Measurements from ENCODE around the gene PREX1. TPM values are rescaled to one million over a fixed set of nuclear protein-coding genes. Genes with fewer than 3 reads are reported as not detected.
"Not testable (repeated sequence)": the region's sequence is repeated elsewhere in the genome, so short reads cannot be mapped to it uniquely, and the experiment has no call there.

The PREX1 gene
- total RNA-seq, 1 experiment from 2014 or later: 41.4 TPM

DNA sequence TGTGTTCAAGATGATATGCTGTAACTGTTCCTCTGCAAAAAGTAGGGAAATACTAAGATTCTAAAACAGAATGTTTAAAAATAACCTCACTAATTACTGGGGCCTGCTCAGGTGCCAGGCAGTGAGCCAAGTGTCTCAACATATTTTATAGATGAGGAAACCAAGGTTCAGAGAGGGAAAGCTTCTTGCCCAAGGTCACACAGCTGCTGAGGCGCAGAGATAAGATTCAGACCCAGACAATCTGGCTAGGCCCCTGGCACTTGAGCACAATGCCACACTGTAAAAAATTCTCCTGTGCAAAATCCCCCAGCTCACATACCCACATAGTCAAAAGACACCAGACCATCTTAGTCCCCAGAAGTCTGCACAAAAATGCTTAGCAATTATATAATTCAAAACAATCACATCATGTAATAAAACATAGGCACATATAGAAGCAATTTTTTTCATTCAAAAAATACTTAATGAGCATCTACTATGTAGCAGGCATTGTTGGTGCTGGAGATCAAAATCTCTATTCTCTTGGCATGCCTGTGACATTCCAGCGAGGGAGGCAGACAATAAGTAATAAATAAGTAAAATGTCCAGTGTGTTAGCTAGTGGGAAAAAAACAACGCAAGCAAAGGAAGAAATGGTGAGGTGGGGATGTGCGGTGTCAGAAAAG is 10.3 kb downstream of the PREX1 start:
- no peak for DNase-seq (ENCODE audit: low read depth)
- in situ Hi-C loops (cut with HindIII; ENCODE audit: low pct_unique_long_range_greater_than_20kb, low sequenced_read_pairs): no loop called here

DNA sequence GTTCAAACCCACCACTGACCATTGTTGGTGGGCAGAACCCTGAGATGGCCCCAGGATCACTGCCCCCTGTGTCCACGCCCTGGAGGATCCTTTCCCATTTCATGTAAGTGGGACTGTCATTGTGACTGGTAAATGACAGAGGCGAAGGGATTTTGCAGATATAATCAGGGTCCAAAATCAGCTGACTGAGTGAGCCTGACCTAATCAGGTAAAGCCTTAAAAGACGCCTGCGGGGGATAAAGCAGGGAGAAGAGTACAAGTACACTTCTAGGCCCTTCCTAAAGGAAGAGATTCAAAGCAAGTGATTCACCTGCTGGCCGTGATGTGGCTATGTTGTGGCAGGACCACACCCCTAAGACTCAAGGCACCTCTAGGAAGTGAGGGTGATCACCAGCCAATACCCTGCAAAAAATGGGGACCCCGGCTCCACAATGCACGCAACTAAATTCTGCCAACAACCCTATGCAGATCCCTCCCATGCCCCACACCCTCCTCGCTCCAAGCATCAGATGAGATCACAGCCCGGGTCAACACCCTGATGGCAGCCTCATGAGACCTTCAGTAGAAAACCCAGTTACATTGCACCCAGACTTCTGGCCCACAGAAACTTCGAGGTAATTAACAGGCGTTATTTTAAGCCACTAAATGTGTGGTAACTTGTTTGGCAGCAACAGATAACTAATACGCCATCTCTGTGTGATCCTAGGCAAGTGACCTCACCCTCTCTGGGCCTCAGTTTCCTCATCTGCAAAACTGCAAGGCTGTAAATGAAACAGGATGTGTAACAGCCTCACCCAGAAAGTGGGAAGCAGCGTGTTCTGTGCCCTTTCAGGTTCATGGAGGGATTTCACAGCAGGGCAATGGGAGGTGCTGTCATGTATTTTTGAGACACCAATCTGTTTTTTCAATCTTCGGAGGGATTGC is 11.3 kb downstream of the PREX1 start:
- in situ Hi-C loops (cut with HindIII; ENCODE audit: low pct_unique_long_range_greater_than_20kb, low sequenced_read_pairs): no loop called here
- no peak for DNase-seq (ENCODE audit: low read depth)

DNA sequence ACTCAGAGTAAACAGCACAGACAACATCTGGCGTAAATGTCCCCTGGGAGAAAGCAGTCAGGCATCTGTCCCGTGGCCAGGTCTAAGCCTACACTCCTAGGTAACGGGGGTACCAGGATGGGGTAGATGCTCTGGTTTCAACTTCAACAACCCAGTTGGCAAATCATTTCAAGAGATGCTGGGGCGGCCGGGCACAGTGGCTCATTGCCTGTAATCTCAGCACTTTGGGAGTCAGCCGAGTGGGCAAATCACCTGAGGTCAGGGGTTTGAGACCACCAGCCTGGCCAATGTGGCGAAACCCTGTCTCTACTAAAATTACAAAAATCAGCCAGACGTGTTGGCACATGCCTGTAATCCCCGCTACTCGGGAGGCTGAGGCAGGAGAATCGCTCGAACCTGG is 12.3 kb downstream of the PREX1 start:
- in situ Hi-C loops (cut with HindIII; ENCODE audit: low pct_unique_long_range_greater_than_20kb, low sequenced_read_pairs): no loop called here

DNA sequence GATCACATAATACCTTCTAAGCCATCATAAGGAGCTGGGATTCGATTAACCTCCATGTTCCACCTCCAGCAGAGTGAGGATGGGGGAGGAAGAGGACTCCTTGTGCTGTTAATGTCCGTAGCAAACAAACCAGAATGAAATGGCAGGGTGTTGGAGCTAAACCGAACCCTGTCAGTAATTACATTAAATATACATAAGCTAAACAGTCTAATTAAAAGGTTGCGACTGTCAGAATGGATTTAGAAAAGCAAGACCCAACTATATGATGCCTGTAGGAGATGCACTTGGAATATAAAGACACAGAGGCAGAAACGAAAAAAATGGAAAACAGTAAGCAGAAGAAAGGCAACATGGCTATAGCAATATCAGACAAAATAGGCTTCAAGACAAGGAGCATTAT is 13.2 kb downstream of the PREX1 start:
- in situ Hi-C loops (cut with HindIII; ENCODE audit: low pct_unique_long_range_greater_than_20kb, low sequenced_read_pairs): no loop called here
- no peak for DNase-seq (ENCODE audit: low read depth)

More for the DNA sequence above, 12.3 kb downstream of the PREX1 start:
- DNase-seq (ENCODE audit: low read depth): no peak

DNA sequence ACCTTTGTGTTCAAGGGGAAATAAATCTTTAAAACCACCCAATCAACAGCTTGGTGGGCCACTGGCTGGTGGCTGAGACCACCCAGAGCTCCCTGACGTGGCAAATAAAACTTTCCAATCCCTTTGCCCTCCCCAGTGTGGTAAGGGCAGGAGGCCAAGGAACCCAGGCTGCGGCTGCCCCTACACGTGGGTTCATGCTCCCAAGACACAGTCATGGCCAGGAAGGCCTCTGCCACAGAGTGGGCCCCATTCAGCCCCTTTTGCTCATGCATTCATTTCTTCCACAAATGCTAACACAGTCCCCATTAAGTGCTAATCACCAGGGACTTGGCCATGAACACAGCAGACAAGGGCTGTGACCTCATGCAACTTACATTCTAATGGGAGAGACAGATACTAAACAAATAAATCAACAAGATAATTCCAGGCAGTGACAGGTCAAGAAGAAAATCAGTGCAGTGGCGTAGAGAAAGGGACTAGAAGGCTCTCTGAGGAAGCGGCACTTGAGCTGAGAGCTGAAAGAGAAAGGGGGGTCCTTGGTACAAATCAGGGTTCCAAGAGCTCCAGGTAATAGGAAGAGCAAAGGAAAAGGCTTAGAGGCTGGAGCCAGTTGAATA is 13.8 kb downstream of the PREX1 start:
- DNase-seq (ENCODE audit: low read depth): no peak
- in situ Hi-C loops (cut with HindIII; ENCODE audit: low pct_unique_long_range_greater_than_20kb, low sequenced_read_pairs): no loop called here

DNA sequence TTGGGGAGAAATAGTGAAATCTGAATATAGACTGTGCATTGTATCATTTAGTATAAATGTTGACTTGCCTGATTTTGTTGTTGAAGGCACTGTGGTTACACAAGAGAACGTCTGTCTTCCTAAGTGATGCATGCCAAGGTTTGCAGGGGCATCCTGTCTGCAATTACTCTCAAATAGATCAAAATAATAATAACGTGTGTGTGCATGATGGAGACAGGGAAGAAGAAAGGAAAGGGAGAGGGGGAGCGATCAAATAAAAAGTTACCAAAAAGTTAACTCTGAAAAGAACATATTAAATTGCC is 14.4 kb downstream of the PREX1 start:
- no peak for DNase-seq (ENCODE audit: low read depth)
- in situ Hi-C loops (cut with HindIII; ENCODE audit: low pct_unique_long_range_greater_than_20kb, low sequenced_read_pairs): no loop called here

DNA sequence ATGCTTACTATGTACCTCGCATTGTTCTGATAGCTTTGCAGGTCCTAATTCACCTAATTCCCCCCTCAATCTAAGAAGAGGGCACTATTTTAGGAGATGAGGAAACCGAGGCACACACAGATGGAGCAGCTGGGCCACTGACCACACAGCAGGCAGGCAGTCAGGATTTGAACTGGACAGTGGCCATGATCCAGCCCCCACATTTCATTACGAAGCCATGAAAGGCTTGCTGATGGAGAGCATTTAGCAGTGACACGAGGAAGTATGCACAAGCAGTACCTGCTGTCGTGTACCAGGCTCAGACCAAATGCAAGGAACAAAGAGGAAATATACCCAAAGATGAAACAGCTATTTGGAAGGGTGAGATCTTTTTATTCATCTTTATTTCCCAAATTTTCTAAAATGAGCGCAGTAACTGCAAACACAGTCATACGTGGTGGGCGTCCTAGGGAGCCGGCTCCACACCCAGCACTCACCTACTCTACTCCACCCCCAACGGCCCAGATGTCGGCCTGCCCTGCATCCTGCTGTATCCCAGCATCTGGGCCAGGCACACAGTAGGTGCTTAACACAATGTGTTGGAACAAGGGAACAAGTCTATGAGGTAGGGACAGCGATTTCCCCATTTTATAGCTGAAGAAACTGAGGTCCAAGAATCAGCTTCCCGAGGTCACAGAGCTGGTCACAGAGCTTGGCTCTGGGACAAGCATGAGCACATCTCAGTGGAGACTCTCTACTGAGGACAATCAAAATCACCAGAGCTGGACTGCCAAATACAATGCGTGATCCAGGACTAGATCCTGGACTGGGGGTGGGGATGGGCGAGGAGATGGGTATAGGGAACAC is 15.0 kb downstream of the PREX1 start:
- in situ Hi-C loops (cut with HindIII; ENCODE audit: low pct_unique_long_range_greater_than_20kb, low sequenced_read_pairs): no loop called here
- no peak for DNase-seq (ENCODE audit: low read depth)

DNA sequence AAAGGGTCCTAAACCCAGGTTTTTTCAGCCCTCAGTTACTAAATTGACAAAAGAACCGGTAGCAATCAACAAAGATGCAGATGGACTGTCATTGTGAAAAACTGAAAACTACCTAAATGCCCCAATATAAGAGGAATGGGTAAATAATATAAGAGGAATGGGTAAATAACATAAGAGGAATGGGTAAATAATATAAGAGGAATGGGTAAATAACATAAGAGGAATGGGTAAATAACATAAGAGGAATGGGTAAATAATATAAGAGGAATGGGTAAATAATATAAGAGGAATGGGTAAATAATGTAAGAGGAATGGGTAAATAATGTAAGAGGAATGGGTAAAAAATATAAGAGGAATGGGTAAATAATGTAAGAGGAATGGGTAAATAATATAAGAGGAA is 15.7 kb downstream of the PREX1 start:
- DNase-seq (ENCODE audit: low read depth); in situ Hi-C loops (cut with HindIII; ENCODE audit: low pct_unique_long_range_greater_than_20kb, low sequenced_read_pairs): not testable (repeated sequence)

DNA sequence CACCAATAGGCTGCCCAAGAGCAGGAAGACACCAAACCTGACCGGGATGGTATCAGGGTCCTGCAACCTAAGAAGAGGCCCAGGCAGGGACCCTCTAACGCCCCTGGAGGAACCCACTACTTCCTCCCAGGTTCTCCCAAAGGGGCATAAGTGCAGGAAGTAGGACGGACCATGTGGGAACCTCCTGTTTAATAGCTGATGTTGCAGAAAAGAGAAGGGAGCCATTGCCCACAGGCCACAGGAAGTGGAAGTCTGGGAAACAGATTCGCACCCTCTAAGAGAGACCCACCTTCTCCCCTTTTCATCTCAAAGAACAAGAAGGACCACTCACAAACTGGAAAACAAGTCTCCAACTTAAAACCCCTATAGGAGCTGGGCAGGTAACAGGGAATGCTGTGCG is 18.1 kb downstream of the PREX1 start:
- in situ Hi-C loops (cut with HindIII; ENCODE audit: low pct_unique_long_range_greater_than_20kb, low sequenced_read_pairs): no loop called here
- DNase-seq (ENCODE audit: low read depth): no peak

DNA sequence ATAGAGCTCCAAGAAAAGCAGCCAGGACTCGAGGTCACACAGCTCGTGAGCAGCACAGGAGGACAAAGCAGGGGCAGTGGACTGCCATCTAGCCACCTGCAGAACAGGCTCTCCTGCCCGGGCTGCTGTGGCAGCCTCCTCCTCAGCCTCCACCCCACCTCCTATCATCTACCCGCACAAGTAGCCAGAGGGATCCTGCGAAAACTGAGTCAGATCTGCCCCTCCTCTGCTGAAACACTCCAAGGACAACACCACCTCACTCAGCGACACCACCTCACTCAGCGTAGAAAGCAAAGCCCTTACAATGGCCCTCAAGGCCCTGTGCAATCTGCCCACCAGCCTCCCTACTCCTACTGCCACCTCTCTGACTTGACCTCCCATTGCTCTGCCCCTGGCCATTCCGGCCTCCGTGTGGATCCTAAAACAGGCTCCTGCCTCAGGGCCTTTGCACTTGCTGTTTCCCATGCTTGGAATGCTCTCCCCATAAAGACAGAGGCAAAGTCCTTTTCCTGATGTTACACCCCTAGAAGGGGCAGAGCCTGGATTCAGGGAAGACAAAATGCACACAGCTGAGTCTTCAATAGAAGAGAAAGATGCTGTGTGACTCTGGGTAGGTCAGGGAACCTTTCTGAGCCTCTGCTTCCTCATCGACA is 19.3 kb downstream of the PREX1 start:
- DNase-seq (ENCODE audit: low read depth): no peak
- in situ Hi-C loops (cut with HindIII; ENCODE audit: low pct_unique_long_range_greater_than_20kb, low sequenced_read_pairs): no loop called here

DNA sequence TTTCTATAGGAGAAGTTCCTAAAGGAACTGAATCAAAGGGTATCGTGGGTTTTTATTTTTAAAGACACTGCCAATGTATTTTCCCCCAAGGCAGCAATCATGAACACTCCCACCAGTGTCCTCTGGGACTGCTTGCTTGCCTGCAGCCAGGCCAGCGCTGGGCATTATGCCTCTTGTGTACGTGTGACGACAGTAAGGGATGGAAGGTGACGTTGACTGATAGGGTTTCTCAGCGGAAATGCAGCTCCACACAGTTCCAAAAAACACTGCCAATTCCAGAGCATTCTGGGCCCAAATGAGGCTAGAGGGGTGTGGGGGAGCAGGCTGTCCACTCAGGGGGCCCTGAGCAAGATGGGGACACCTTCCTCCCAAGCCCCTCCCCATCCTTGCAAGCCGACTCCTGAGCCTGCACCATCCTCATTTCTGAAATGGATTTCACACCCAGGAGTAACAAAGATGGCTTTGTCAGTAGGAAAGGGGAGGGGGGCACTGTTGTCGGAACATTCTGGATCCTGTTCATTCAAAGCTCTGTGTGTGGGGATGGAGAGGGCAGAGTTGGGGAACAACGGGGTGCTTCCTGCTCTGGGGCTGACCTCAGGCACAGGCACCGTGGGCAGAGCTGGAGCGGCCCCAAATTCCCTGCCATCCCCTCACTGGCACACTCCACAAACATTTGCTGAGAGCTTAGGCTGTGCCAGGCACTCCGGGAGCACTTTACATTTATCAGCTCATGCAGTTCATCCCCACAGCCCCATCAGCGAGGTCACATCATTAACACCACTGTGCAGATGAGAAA is 20.0 kb downstream of the PREX1 start:
- in situ Hi-C loops (cut with HindIII; ENCODE audit: low pct_unique_long_range_greater_than_20kb, low sequenced_read_pairs): no loop called here

DNA sequence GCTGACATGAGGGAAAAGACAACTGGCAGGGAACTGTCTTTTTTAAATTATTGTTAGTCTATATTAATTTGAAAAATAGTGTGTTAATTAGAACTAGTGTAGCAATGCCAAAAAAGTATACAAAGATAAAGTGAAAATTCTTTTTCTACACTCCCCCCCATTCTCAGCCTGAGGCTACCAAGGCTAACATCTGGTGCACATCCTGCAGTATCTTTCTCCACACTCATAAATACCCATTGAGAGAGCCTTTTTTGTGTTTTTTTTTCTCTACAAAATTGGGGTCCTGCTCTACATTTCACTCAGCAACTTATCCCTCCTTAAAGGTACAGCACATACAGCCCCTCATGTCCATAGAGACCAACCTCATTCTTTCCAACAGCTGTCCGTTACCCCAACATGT is 20.7 kb downstream of the PREX1 start:
- no peak for DNase-seq (ENCODE audit: low read depth)
- in situ Hi-C loops (cut with HindIII; ENCODE audit: low pct_unique_long_range_greater_than_20kb, low sequenced_read_pairs): no loop called here

More for the DNA sequence above, 20.0 kb downstream of the PREX1 start:
- no peak for DNase-seq (ENCODE audit: low read depth)

DNA sequence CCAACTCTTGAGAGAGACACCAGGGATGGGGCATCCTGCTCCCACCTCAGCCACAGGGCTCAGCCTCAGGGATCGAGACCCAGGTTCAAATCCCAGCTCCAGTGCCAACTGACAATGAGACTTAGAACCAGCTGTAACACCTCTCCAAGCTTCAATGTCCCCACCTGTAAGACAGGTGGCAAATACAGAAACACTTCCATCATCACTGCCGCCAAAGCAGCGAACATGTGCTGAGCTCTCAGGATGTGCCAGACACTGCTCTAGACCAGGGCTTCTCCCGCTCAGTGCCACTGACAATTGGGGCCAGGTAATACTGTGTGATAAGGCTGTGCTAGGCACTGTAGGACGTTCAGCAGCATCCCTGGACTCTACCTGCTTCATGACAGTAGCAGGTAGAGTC is 22.1 kb downstream of the PREX1 start:
- DNase-seq (ENCODE audit: low read depth): no peak
- in situ Hi-C loops (cut with HindIII; ENCODE audit: low pct_unique_long_range_greater_than_20kb, low sequenced_read_pairs): no loop called here

DNA sequence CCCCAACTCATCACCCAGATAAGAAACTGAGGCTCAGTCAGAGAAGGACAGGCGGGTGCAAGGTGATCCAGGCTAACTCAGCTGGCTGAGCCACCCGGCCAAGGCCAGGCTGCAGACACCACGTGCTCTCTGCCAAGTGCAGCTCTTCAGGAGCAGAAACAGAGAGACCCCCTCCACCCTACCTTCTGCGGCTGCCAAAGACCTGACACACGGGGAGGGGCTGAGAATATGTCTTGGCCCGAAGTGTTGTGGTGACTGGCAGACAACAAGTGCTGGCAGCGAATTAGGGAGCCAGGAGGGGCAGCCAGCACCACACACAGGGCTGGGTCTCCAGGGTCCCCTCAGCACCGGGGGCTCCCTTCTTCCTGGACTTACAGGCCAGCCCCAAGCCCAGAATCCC is 22.5 kb downstream of the PREX1 start:
- DNase-seq (ENCODE audit: low read depth): no peak
- in situ Hi-C loops (cut with HindIII; ENCODE audit: low pct_unique_long_range_greater_than_20kb, low sequenced_read_pairs): no loop called here

DNA sequence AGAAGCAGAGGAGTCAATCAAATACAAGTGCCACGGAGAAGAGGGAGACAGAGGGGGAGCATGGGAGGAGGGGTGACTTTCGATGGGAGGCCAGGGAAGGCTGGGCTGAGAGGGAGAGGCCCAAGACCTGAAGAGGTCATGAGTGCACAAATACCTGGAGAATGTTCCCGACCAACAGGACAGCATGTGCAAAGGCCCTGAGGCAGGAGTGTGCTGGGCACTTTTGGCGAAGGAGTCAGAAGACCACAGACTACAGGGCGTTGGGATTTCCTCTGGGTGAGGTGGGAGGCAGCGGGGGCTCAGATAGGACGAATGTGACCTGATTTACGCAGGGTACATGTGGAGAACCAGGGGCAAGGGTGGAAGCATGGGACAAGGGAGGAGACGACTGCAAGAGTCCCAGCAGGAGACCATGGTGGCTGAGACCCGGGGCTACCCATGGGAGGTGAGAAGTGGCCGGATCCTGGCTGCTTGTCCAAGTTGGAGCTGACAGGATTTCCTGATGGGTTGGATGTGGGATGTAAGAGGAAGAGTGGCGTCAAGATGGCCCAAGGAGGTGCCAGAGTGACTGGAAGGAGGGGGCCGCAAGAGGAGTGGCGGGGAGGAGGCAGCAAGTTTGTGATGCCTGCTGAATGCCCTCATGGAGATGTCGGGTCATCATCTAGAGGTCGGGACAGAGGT is 23.4 kb downstream of the PREX1 start:
- in situ Hi-C loops (cut with HindIII; ENCODE audit: low pct_unique_long_range_greater_than_20kb, low sequenced_read_pairs): no loop called here
- no peak for DNase-seq (ENCODE audit: low read depth)

DNA sequence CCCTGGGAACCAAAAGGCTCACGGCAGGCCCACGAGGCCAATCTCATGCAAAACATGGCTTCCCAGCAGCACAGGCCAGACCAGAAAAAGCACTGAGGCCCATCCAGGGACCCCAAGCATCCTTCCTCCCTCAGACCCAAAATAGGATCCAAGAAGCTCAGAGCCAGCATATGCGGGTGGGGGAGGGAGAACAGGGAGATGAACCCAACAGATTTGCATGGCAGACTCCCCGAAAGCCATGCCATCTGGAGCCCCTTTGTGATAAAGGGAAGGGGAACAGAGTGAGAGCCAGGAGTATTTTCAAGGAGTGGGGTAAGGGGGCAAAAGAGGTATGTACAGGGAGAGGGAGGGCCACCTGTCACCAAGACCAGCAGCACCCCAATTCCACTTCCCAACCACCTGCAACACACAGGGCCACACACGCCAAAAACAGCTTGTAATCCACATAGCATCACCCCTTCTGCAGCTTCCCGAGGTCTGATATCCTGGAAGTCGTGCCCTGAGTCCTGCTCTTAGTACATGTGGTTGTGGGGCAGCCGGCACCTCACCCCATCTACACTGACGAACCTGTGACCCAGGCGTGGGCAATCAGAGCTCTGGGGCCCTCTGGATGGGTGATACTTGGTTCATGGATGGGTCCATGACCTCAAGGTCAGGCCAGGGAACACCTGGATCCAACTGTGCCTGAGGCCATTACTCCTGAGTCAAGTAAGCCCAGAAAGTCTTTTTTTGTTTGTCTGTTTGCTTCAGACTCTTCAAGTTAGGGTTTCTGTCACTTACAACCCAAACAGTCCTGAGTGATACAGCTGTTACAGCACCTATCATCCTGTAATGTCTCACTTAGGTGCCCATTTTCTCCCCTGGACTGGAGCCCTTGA is 24.4 kb downstream of the PREX1 start:
- DNase-seq (ENCODE audit: low read depth): no peak
- in situ Hi-C loops (cut with HindIII; ENCODE audit: low pct_unique_long_range_greater_than_20kb, low sequenced_read_pairs): no loop called here
